ENCODE measurements around the gene ZXDC. TPM values are rescaled to one million over a fixed set of nuclear protein-coding genes. Genes with fewer than 3 reads are reported as not detected.

The ZXDC gene, protein sequence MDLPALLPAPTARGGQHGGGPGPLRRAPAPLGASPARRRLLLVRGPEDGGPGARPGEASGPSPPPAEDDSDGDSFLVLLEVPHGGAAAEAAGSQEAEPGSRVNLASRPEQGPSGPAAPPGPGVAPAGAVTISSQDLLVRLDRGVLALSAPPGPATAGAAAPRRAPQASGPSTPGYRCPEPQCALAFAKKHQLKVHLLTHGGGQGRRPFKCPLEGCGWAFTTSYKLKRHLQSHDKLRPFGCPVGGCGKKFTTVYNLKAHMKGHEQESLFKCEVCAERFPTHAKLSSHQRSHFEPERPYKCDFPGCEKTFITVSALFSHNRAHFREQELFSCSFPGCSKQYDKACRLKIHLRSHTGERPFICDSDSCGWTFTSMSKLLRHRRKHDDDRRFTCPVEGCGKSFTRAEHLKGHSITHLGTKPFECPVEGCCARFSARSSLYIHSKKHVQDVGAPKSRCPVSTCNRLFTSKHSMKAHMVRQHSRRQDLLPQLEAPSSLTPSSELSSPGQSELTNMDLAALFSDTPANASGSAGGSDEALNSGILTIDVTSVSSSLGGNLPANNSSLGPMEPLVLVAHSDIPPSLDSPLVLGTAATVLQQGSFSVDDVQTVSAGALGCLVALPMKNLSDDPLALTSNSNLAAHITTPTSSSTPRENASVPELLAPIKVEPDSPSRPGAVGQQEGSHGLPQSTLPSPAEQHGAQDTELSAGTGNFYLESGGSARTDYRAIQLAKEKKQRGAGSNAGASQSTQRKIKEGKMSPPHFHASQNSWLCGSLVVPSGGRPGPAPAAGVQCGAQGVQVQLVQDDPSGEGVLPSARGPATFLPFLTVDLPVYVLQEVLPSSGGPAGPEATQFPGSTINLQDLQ
- polyA plus RNA-seq (2012; ENCODE audit: missing spikeins), result 6.4 TPM

DNA sequence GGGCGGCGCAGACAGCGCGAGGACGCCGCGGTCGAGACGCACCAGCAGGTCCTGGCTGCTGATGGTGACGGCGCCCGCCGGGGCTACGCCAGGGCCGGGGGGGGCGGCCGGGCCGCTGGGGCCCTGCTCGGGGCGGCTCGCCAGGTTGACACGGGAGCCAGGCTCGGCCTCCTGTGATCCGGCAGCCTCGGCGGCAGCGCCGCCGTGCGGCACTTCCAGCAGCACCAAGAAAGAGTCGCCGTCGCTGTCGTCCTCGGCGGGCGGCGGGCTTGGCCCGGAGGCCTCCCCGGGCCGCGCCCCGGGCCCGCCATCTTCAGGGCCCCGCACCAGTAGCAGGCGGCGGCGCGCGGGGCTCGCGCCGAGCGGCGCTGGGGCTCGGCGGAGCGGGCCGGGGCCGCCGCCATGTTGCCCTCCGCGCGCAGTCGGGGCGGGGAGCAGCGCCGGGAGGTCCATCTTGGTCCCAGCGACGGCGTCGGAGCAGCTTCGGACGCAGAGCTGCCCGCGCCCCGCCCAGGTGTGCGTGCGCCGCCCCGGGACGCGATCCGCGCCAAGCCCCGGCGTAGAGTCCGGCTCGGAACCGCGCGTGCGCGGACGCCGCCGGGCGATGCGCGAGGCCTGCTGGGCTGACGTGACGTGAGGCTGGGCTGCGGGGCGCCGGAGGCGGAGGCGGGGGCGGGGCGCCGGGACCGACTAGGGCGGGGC is at the start of gene ZXDC:
Gene ZXDC (minus strand): TSS at position 479 of the 702 bp plus-strand sequence. CDS start 26 bp downstream, at position 453.
- peak; percentile 99 for FAIRE-seq
- TF ChIP-seq TAF1 (IDR thresholded peaks at IDR 0.05; ENCODE audit: borderline replicate concordance, low read depth, low read length), result peak; percentile 13; the same call in 1 of the 2 replicates
- TF ChIP-seq POLR2AphosphoS5 (IDR thresholded peaks at IDR 0.05; ENCODE audit: low read depth, low read length), result no peak; the same call in 1 of the 2 replicates
- peak; percentile 77; the same call in 1 of the 2 replicates for TF ChIP-seq POLR2A (IDR thresholded peaks at IDR 0.05; ENCODE audit: low read depth, low read length)
- peak; percentile 100 for DNase-seq (ENCODE audit: insufficient read length)

GRCh38 chr3:126525091-126525852 is 49.6 kb upstream of the ZXDC start:
- TF ChIP-seq POLR2AphosphoS5 (IDR thresholded peaks at IDR 0.05; ENCODE audit: low read depth, low read length) (no peak), POLR2A (IDR thresholded peaks at IDR 0.05; ENCODE audit: low read depth, low read length) (no peak), TAF1 (IDR thresholded peaks at IDR 0.05; ENCODE audit: borderline replicate concordance, low read depth, low read length) (no peak)
- FAIRE-seq (no peak), DNase-seq (ENCODE audit: insufficient read length) (no peak)

DNA sequence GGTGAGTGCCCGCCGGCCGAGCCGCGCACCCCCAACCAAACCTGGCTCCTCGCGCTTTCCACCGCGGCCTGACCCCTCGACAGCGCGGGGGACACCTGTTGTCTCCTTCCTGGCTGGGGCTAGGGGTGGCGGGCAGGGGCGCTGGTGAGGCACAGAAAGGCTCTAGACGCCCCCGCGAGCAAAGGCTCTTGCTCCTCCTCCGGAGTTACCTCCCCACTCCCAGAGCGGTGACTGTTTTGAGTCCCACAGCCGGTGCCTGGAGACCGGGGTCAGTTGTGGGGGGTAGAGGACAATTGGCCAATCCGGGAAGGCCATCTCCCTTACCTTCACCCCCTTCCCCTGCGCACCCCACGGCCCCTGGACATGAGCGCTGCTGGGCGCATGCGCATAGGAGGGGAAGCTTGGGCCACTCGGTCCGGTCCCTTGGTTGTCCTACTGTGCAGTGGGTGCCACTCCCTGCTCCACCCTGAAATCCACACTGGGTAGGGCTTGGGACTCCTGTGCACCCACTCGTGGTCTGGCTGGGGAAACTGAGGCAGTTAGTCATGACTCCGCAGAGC is 48.8 kb upstream of the ZXDC start:
- DNase-seq (ENCODE audit: insufficient read length) (no peak), FAIRE-seq (no peak)
- TF ChIP-seq POLR2A (IDR thresholded peaks at IDR 0.05; ENCODE audit: low read depth, low read length), result no peak
- TF ChIP-seq TAF1 (IDR thresholded peaks at IDR 0.05; ENCODE audit: borderline replicate concordance, low read depth, low read length), result no peak
- no peak for TF ChIP-seq POLR2AphosphoS5 (IDR thresholded peaks at IDR 0.05; ENCODE audit: low read depth, low read length)

- no peak for TF ChIP-seq TAF1 (IDR thresholded peaks at IDR 0.05; ENCODE audit: borderline replicate concordance, low read depth, low read length)
- no peak for TF ChIP-seq POLR2AphosphoS5 (IDR thresholded peaks at IDR 0.05; ENCODE audit: low read depth, low read length)
- no peak for TF ChIP-seq POLR2A (IDR thresholded peaks at IDR 0.05; ENCODE audit: low read depth, low read length)
- DNase-seq (ENCODE audit: insufficient read length), result no peak
Measured at GRCh38 chr3:126523745-126524428, 48.2 kb upstream of the ZXDC start, which contains the start of gene CHST13. Gene CHST13, plus strand, starts transcription at chr3:126524155. Its CDS starts 178 bp downstream, at chr3:126524333.

DNA sequence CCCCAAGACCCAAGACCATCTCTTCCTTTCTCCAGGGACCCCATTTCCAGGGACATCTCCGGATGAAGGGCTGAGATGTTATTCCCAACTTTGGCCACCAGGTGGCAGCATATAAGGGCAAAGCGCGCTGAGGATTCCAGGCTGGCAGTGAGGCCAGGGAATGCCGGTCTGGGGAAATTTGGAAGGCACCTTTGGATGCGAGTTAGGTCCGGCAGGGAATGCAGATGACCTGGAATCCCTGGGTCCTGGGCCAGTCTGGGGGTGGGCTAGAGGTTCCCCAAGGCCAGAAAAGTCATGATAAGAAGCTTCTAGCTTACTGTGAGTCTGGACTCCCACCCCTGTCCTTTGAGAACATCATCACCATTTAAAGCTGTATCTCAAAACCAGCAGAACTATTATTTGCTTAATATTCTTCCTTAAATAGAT is 46.7 kb upstream of the ZXDC start:
- FAIRE-seq (peak; percentile 46), DNase-seq (ENCODE audit: insufficient read length) (peak; percentile 63)
- TF ChIP-seq TAF1 (IDR thresholded peaks at IDR 0.05; ENCODE audit: borderline replicate concordance, low read depth, low read length) (no peak), POLR2AphosphoS5 (IDR thresholded peaks at IDR 0.05; ENCODE audit: low read depth, low read length) (no peak), POLR2A (IDR thresholded peaks at IDR 0.05; ENCODE audit: low read depth, low read length) (no peak)

More at GRCh38 chr3:126523745-126524428, 48.2 kb upstream of the ZXDC start, which contains the start of gene CHST13:
- no peak for FAIRE-seq

DNA sequence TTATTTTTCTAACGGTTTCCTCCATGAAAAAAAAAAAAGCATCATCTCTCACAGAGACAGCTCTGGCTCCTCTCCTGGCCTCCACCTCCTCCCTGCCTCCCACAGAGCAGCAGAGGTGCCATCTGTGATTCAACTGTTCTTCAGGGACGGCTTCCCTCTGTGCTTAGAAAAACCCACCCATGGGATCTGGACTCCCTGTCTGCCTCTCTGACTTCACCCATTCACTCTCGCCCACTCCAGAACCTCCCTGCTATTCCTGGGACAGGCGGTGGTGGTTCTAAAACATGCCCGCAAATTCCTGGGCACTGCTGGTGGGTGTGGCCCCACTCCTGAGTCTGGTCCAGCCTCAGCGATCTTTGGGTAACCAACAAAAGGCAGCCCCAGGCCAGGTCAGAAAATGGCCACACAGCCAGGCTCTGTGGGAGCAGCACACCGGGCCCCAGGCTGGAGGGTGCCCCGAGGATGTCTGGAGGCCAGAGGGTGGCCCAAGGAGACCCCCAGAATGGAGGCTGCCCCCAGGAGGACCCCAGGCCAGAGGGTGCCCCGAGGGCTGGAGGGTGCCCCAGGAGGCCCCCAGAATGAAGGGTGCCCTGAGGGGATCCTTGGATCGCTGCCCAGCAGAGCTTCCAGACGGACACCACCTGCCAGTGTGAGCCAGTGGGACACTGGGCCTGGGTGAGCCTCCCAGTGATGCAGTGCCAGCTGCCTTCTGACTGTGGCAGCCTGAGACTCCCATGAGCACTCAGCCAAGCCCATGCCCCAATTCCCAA is 45.6 kb upstream of the ZXDC start:
- DNase-seq (ENCODE audit: insufficient read length) (no peak), FAIRE-seq (no peak)
- TF ChIP-seq POLR2A (IDR thresholded peaks at IDR 0.05; ENCODE audit: low read depth, low read length), result no peak
- no peak for TF ChIP-seq POLR2AphosphoS5 (IDR thresholded peaks at IDR 0.05; ENCODE audit: low read depth, low read length)
- no peak for TF ChIP-seq TAF1 (IDR thresholded peaks at IDR 0.05; ENCODE audit: borderline replicate concordance, low read depth, low read length)

DNA sequence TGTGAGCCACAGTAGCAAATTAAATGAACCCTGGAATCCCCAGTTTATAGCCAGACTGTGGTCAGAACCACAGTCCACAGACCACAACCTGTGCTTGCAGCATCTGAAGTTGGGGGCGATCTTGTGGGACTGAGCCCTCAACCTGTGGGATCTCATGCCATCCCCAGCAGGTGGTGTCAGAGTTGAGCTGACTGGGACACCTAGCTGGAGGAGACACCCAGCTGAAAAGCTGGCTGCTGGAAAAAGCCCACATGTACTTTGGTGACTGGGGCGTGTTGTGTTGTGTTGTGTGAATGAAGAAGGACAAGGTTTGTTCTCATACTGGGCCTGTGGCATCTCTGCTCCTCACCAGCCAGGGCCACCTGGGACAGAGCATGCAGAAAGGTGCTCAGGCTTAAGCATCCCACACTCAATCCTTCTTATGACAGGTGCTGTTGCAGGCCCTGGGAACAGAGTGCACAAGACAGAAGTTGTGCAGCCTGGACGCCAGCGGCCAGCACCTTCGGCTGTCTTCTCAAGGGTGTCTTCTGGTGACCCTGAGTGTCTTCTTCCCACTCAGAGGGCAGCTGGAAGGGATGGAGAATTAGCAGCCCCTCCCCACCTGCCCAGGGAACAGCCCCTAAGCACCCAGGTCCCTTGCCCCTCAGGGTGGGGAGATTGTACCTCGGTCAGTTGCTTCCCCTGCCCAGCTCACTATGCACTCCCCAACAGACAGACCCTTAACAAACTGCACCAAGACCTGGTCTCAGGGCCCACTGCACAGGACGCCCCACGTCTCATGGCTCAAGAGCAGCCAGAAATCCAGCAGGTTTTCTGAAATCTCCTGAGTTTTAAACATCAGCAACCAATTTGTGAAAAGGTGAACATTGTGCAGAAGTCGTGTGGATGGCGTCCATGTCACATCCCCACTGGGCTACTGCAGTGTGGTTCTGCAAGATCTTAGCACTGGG is 44.1 kb upstream of the ZXDC start:
- FAIRE-seq (no peak), DNase-seq (ENCODE audit: insufficient read length) (no peak)
- TF ChIP-seq POLR2AphosphoS5 (IDR thresholded peaks at IDR 0.05; ENCODE audit: low read depth, low read length) (no peak), POLR2A (IDR thresholded peaks at IDR 0.05; ENCODE audit: low read depth, low read length) (no peak), TAF1 (IDR thresholded peaks at IDR 0.05; ENCODE audit: borderline replicate concordance, low read depth, low read length) (no peak)

- FAIRE-seq (no peak), DNase-seq (ENCODE audit: insufficient read length) (no peak)
- TF ChIP-seq TAF1 (IDR thresholded peaks at IDR 0.05; ENCODE audit: borderline replicate concordance, low read depth, low read length), result no peak
- no peak for TF ChIP-seq POLR2A (IDR thresholded peaks at IDR 0.05; ENCODE audit: low read depth, low read length)
- no peak for TF ChIP-seq POLR2AphosphoS5 (IDR thresholded peaks at IDR 0.05; ENCODE audit: low read depth, low read length)
Measured at GRCh38 chr3:126518779-126519177, 43.1 kb upstream of the ZXDC start.

Measured in GM12892 (cell line).